Measurements from ENCODE around the gene APOBEC3F.

The APOBEC3F gene

DNA sequence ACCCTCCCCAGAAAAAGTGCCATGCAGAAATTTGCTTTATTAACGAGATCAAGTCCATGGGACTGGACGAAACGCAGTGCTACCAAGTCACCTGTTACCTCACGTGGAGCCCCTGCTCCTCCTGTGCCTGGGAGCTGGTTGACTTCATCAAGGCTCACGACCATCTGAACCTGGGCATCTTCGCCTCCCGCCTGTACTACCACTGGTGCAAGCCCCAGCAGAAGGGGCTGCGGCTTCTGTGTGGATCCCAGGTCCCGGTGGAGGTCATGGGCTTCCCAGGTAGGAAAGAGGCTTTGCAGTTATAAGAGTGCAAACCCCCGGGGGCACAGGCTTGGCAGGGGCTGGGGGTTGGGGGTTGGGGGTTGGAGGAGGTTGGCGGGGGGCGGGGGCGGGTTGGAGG, 60.6 kb downstream of the APOBEC3F start:
- TF ChIP-seq, protein P1, sequence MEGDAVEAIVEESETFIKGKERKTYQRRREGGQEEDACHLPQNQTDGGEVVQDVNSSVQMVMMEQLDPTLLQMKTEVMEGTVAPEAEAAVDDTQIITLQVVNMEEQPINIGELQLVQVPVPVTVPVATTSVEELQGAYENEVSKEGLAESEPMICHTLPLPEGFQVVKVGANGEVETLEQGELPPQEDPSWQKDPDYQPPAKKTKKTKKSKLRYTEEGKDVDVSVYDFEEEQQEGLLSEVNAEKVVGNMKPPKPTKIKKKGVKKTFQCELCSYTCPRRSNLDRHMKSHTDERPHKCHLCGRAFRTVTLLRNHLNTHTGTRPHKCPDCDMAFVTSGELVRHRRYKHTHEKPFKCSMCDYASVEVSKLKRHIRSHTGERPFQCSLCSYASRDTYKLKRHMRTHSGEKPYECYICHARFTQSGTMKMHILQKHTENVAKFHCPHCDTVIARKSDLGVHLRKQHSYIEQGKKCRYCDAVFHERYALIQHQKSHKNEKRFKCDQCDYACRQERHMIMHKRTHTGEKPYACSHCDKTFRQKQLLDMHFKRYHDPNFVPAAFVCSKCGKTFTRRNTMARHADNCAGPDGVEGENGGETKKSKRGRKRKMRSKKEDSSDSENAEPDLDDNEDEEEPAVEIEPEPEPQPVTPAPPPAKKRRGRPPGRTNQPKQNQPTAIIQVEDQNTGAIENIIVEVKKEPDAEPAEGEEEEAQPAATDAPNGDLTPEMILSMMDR (conservative IDR thresholded peaks at IDR 0.05; ENCODE audit: low read length): no peak
- H3K4me3 ChIP-seq (ENCODE audit: low read length): no peak overlapping the region
- DNase-seq (ENCODE audit: low read depth): no peak

DNA sequence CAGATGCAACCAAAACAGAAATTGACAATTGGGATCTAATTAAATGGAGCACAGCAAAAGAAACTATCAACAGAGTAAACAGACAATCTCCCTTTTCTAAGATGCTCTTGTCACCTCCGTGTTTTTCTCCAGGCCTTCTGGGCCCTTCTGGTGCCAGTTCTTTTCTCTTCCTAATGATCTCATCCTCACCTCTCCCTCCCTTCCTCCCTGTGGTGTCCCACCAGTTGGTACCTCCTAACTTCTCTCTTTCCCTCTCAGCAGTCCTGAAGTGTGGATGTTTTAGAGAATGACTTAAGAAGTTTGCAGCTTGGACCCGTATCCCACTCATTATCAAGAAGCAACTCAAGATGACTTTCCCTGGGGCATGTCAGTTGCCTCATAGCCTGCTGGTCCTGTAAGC, 62.8 kb downstream of the APOBEC3F start:
- DNase-seq (ENCODE audit: low read depth): no peak
- no peak overlapping the region for H3K4me3 ChIP-seq (ENCODE audit: low read length)
- TF ChIP-seq, protein P1 (conservative IDR thresholded peaks at IDR 0.05; ENCODE audit: low read length): no peak
